ENCODE results near the gene UBE2E2.

Gene UBE2E2

GRCh38 chr3:23202921-23203707 is at the start of gene UBE2E2:
Gene UBE2E2 (plus strand): TSS chr3:23203327.
- H3K9ac ChIP-seq (ENCODE audit: low read depth, low read length) = peak within 1 kb of the TSS; percentile 80; the same call in 1 of the 2 replicates
- peaks cover 29% of the 10 kb centered on the region for H3K27me3 ChIP-seq (ENCODE audit: insufficient read depth, low read length)
- peak within 1 kb of the TSS; percentile 96 for H3K4me3 ChIP-seq (ENCODE audit: low read length)
- no peak within 1 kb of the TSS for H3K27ac ChIP-seq (ENCODE audit: low read length)
- no peaks in the 10 kb centered on the region for H3K9me3 ChIP-seq (ENCODE audit: insufficient read depth, low read depth, low read length)
- H3K4me1 ChIP-seq (ENCODE audit: insufficient read depth, low read length) = peaks cover 6% of the 10 kb centered on the region; the same call in 1 of the 2 replicates
- H3K36me3 ChIP-seq (ENCODE audit: insufficient read depth, low read depth, low read length) = no peaks in the 10 kb centered on the region

GRCh38 chr3:23153436-23153835 is 49.7 kb upstream of the UBE2E2 start:
- Histone ChIP-seq H3K27ac (ENCODE audit: low read length) (no peak overlapping the region), H3K9ac (ENCODE audit: low read depth, low read length) (no peak overlapping the region), H3K27me3 (ENCODE audit: insufficient read depth, low read length) (no peaks in the 10 kb centered on the region), H3K4me3 (ENCODE audit: low read length) (no peak overlapping the region), H3K36me3 (ENCODE audit: insufficient read depth, low read depth, low read length) (no peaks in the 10 kb centered on the region), H3K9me3 (ENCODE audit: insufficient read depth, low read depth, low read length) (0 out of 2 replicates have a peak, but pooled peaks cover 4% of the 10 kb centered on the region), H3K4me1 (ENCODE audit: insufficient read depth, low read length) (no peaks in the 10 kb centered on the region)

GRCh38 chr3:23157331-23157730 is 45.8 kb upstream of the UBE2E2 start:
- H3K27me3 ChIP-seq (ENCODE audit: insufficient read depth, low read length) = no peaks in the 10 kb centered on the region

GRCh38 chr3:23159929-23160328 is 43.2 kb upstream of the UBE2E2 start:
- 0 out of 2 replicates have a peak, but pooled peaks cover 4% of the 10 kb centered on the region for H3K9me3 ChIP-seq (ENCODE audit: insufficient read depth, low read depth, low read length)
- no peaks in the 10 kb centered on the region for H3K36me3 ChIP-seq (ENCODE audit: insufficient read depth, low read depth, low read length)
- H3K27me3 ChIP-seq (ENCODE audit: insufficient read depth, low read length) = no peaks in the 10 kb centered on the region
- no peak overlapping the region for H3K9ac ChIP-seq (ENCODE audit: low read depth, low read length)
- no peak overlapping the region for H3K27ac ChIP-seq (ENCODE audit: low read length)
- H3K4me1 ChIP-seq (ENCODE audit: insufficient read depth, low read length) = 0 out of 2 replicates have a peak, but pooled peaks cover 3% of the 10 kb centered on the region
- H3K4me3 ChIP-seq (ENCODE audit: low read length) = no peak overlapping the region

More at GRCh38 chr3:23157331-23157730, 45.8 kb upstream of the UBE2E2 start:
- Histone ChIP-seq H3K4me3 (ENCODE audit: low read length) (no peak overlapping the region), H3K9ac (ENCODE audit: low read depth, low read length) (no peak overlapping the region), H3K36me3 (ENCODE audit: insufficient read depth, low read depth, low read length) (no peaks in the 10 kb centered on the region), H3K27ac (ENCODE audit: low read length) (no peak overlapping the region), H3K9me3 (ENCODE audit: insufficient read depth, low read depth, low read length) (0 out of 2 replicates have a peak, but pooled peaks cover 4% of the 10 kb centered on the region), H3K4me1 (ENCODE audit: insufficient read depth, low read length) (0 out of 2 replicates have a peak, but pooled peaks cover 3% of the 10 kb centered on the region)

GRCh38 chr3:23161308-23161707 is 41.8 kb upstream of the UBE2E2 start:
- Histone ChIP-seq H3K9me3 (ENCODE audit: insufficient read depth, low read depth, low read length) (no peaks in the 10 kb centered on the region), H3K27me3 (ENCODE audit: insufficient read depth, low read length) (no peaks in the 10 kb centered on the region), H3K27ac (ENCODE audit: low read length) (no peak overlapping the region), H3K36me3 (ENCODE audit: insufficient read depth, low read depth, low read length) (no peaks in the 10 kb centered on the region), H3K4me1 (ENCODE audit: insufficient read depth, low read length) (0 out of 2 replicates have a peak, but pooled peaks cover 3% of the 10 kb centered on the region), H3K9ac (ENCODE audit: low read depth, low read length) (no peak overlapping the region), H3K4me3 (ENCODE audit: low read length) (no peak overlapping the region)

- Histone ChIP-seq H3K27ac (ENCODE audit: low read length) (no peak overlapping the region), H3K27me3 (ENCODE audit: insufficient read depth, low read length) (no peaks in the 10 kb centered on the region), H3K36me3 (ENCODE audit: insufficient read depth, low read depth, low read length) (no peaks in the 10 kb centered on the region), H3K4me1 (ENCODE audit: insufficient read depth, low read length) (0 out of 2 replicates have a peak, but pooled peaks cover 3% of the 10 kb centered on the region), H3K9ac (ENCODE audit: low read depth, low read length) (no peak overlapping the region), H3K9me3 (ENCODE audit: insufficient read depth, low read depth, low read length) (no peaks in the 10 kb centered on the region), H3K4me3 (ENCODE audit: low read length) (no peak overlapping the region)
Measured at GRCh38 chr3:23161896-23162570, 41.1 kb upstream of the UBE2E2 start.

- H3K27me3 ChIP-seq (ENCODE audit: insufficient read depth, low read length) = no peaks in the 10 kb centered on the region
- no peaks in the 10 kb centered on the region for H3K36me3 ChIP-seq (ENCODE audit: insufficient read depth, low read depth, low read length)
- H3K9ac ChIP-seq (ENCODE audit: low read depth, low read length) = no peak overlapping the region
- no peak overlapping the region for H3K4me3 ChIP-seq (ENCODE audit: low read length)
- no peaks in the 10 kb centered on the region for H3K9me3 ChIP-seq (ENCODE audit: insufficient read depth, low read depth, low read length)
- 0 out of 2 replicates have a peak, but pooled peaks cover 3% of the 10 kb centered on the region for H3K4me1 ChIP-seq (ENCODE audit: insufficient read depth, low read length)
- no peak overlapping the region for H3K27ac ChIP-seq (ENCODE audit: low read length)
Measured at GRCh38 chr3:23162934-23163333, 40.2 kb upstream of the UBE2E2 start.

GRCh38 chr3:23164746-23165145 is 38.4 kb upstream of the UBE2E2 start:
- Histone ChIP-seq H3K4me3 (ENCODE audit: low read length) (no peak overlapping the region), H3K4me1 (ENCODE audit: insufficient read depth, low read length) (0 out of 2 replicates have a peak, but pooled peaks cover 3% of the 10 kb centered on the region), H3K9ac (ENCODE audit: low read depth, low read length) (no peak overlapping the region), H3K27me3 (ENCODE audit: insufficient read depth, low read length) (no peaks in the 10 kb centered on the region), H3K36me3 (ENCODE audit: insufficient read depth, low read depth, low read length) (no peaks in the 10 kb centered on the region), H3K27ac (ENCODE audit: low read length) (no peak overlapping the region), H3K9me3 (ENCODE audit: insufficient read depth, low read depth, low read length) (no peaks in the 10 kb centered on the region)

GRCh38 chr3:23165571-23165970 is 37.6 kb upstream of the UBE2E2 start:
- Histone ChIP-seq H3K27ac (ENCODE audit: low read length) (no peak overlapping the region), H3K36me3 (ENCODE audit: insufficient read depth, low read depth, low read length) (no peaks in the 10 kb centered on the region), H3K9ac (ENCODE audit: low read depth, low read length) (no peak overlapping the region), H3K4me1 (ENCODE audit: insufficient read depth, low read length) (0 out of 2 replicates have a peak, but pooled peaks cover 3% of the 10 kb centered on the region), H3K9me3 (ENCODE audit: insufficient read depth, low read depth, low read length) (no peaks in the 10 kb centered on the region), H3K27me3 (ENCODE audit: insufficient read depth, low read length) (no peaks in the 10 kb centered on the region), H3K4me3 (ENCODE audit: low read length) (no peak overlapping the region)

GRCh38 chr3:23166276-23166675 is 36.9 kb upstream of the UBE2E2 start:
- no peak overlapping the region for H3K4me3 ChIP-seq (ENCODE audit: low read length)
- no peaks in the 10 kb centered on the region for H3K9me3 ChIP-seq (ENCODE audit: insufficient read depth, low read depth, low read length)
- H3K27me3 ChIP-seq (ENCODE audit: insufficient read depth, low read length) = no peaks in the 10 kb centered on the region
- no peaks in the 10 kb centered on the region for H3K36me3 ChIP-seq (ENCODE audit: insufficient read depth, low read depth, low read length)
- no peak overlapping the region for H3K9ac ChIP-seq (ENCODE audit: low read depth, low read length)
- H3K27ac ChIP-seq (ENCODE audit: low read length) = no peak overlapping the region
- 0 out of 2 replicates have a peak, but pooled peaks cover 3% of the 10 kb centered on the region for H3K4me1 ChIP-seq (ENCODE audit: insufficient read depth, low read length)

GRCh38 chr3:23166845-23167244 is 36.3 kb upstream of the UBE2E2 start:
- Histone ChIP-seq H3K27me3 (ENCODE audit: insufficient read depth, low read length) (no peaks in the 10 kb centered on the region), H3K4me1 (ENCODE audit: insufficient read depth, low read length) (0 out of 2 replicates have a peak, but pooled peaks cover 3% of the 10 kb centered on the region), H3K9me3 (ENCODE audit: insufficient read depth, low read depth, low read length) (no peaks in the 10 kb centered on the region), H3K9ac (ENCODE audit: low read depth, low read length) (no peak overlapping the region), H3K36me3 (ENCODE audit: insufficient read depth, low read depth, low read length) (no peaks in the 10 kb centered on the region), H3K27ac (ENCODE audit: low read length) (no peak overlapping the region), H3K4me3 (ENCODE audit: low read length) (no peak overlapping the region)

All from iPS-20b (cell line).